Keratinocyte (primary cell): ENCODE measurements around the gene AP4M1. TPM values are rescaled to one million over a fixed set of nuclear protein-coding genes. Genes with fewer than 3 reads are reported as not detected.

Source experiments
- DNase-seq: peaks from one replicate; pipeline ENCODE4 v3.0.0-alpha.2; 2011; ENCODE audit warnings: low read depth, missing footprints, low spot score
- FAIRE-seq: peaks from 2 replicates; lab custom pipeline; 2011; peaks lifted over from hg19 to GRCh38; lab: Jason Lieb, UNC
- H2AFZ ChIP-seq: 2 replicates; pipeline ENCODE4 v1.6.0; 2012; ENCODE audit warnings: low read length, control low read depth, inconsistent platforms; ENCODE audit not compliant: control insufficient read depth
- H3K27ac ChIP-seq: 2 replicates; pipeline ENCODE4 v1.5.1; 2011; ENCODE audit warnings: low read length; ENCODE audit not compliant: control insufficient read depth, insufficient read depth
- H3K27me3 ChIP-seq: 3 replicates; pipeline ENCODE4 v1.6.0; 2011; ENCODE audit warnings: low read length; ENCODE audit not compliant: control insufficient read depth, insufficient read depth; ENCODE audit errors: extremely low read depth
- H3K36me3 ChIP-seq, 2 experiments: 2 replicates in 1 of 2; 3 replicates in 1 of 2; pipeline ENCODE4 v1.5.1; 2011; ENCODE audit warnings: low read length in 2 of 2, mild to moderate bottlenecking in 1 of 2; ENCODE audit not compliant: control insufficient read depth in 2 of 2, insufficient read depth in 2 of 2; ENCODE audit errors: extremely low read depth in 1 of 2
- H3K4me1 ChIP-seq: 3 replicates; pipeline ENCODE4 v1.5.1; 2011; ENCODE audit warnings: low read length; ENCODE audit not compliant: control insufficient read depth, insufficient read depth; ENCODE audit errors: extremely low read depth
- H3K4me2 ChIP-seq: 3 replicates; pipeline ENCODE4 v1.6.0; 2011; ENCODE audit warnings: low read depth, low read length; ENCODE audit not compliant: control insufficient read depth, insufficient read depth; ENCODE audit errors: extremely low read depth
- H3K4me3 ChIP-seq, 3 experiments: fragments of 200-600 bp in 1 of 3; sonication (generic) in 1 of 3; 2 replicates in 2 of 3; 3 replicates in 1 of 3; pipeline ENCODE4 v1.5.1; 2011 to 2016; ENCODE audit warnings: low read length in 3 of 3, mild to moderate bottlenecking in 3 of 3, control low read depth in 2 of 3, inconsistent platforms in 1 of 3, low read depth in 1 of 3, mixed read lengths in 1 of 3, mixed run types in 1 of 3, moderate library complexity in 1 of 3; ENCODE audit not compliant: control insufficient read depth in 2 of 3, insufficient read depth in 2 of 3; ENCODE audit errors: extremely low read depth in 1 of 3
- H3K79me2 ChIP-seq: 2 replicates; pipeline ENCODE4 v1.6.0; 2012; ENCODE audit warnings: low read length; ENCODE audit not compliant: control insufficient read depth, insufficient read depth
- H3K9ac ChIP-seq: 3 replicates; pipeline ENCODE4 v1.6.0; 2011; ENCODE audit warnings: low read length; ENCODE audit not compliant: control insufficient read depth, insufficient read depth; ENCODE audit errors: extremely low read depth
- H3K9me1 ChIP-seq: 3 replicates; pipeline ENCODE4 v1.6.0; 2011; ENCODE audit warnings: low read length; ENCODE audit not compliant: control insufficient read depth, insufficient read depth; ENCODE audit errors: extremely low read depth
- H3K9me3 ChIP-seq: 2 replicates; pipeline ENCODE4 v1.5.1; 2012; ENCODE audit warnings: low read depth, low read length; ENCODE audit not compliant: control insufficient read depth
- H4K20me1 ChIP-seq: 3 replicates; pipeline ENCODE4 v1.6.0; 2011; ENCODE audit warnings: low read length; ENCODE audit not compliant: control insufficient read depth, insufficient read depth; ENCODE audit errors: extremely low read depth
- EZH2 ChIP-seq: IDR thresholded peaks from one replicate; pipeline ENCODE4 v1.6.1; 2012; ENCODE audit warnings: inconsistent platforms, mild to moderate bottlenecking, low read length, moderate library complexity
- dilution Hi-C: fragments of 300-500 bp; cut with MboI; formaldehyde crosslinking; loops from one replicate; pipeline ENCODE4 v1.7.0; 2020; ENCODE audit warnings: low sequenced_read_pairs; ENCODE audit not compliant: extremely low pct_ligation_motif_present
- polyA plus RNA-seq, 5 experiments: library from polyadenylated mRNA; depleted of rRNA in 3 of 5; stranded (reverse) in 3 of 5; stranded (forward) in 1 of 5; unstranded in 1 of 5; fragments of >200 nt; gene quantifications; 1 replicate in 1 of 5; 2 replicates in 3 of 5; 3 replicates in 1 of 5; pipeline versions ENCODE4 v1.2.1 to v1.2.3, GENCODE V29; 2011 to 2012; ENCODE audit warnings: missing spikeins in 2 of 5, low read depth in 1 of 5, low replicate concordance in 1 of 5
- TF ChIP-seq, protein P1 (sequence below), 3 experiments: IDR thresholded peaks in 1 of 3; conservative IDR thresholded peaks in 1 of 3; optimal IDR thresholded peaks in 1 of 3; 2 replicates in 2 of 3; 3 replicates in 1 of 3; pipeline versions ENCODE3 to v1.5.1; 2011; ENCODE audit warnings: low read length in 3 of 3, mild to moderate bottlenecking in 3 of 3, moderate library complexity in 2 of 3, control low read depth in 1 of 3, inconsistent platforms in 1 of 3; ENCODE audit not compliant: insufficient read depth in 2 of 3; ENCODE audit errors: extremely low read depth in 1 of 3

The AP4M1 gene
- polyA plus RNA-seq, 1 donor (not counting 4 experiments of a cell fraction or from before 2014, with no cell fraction given) = 14.2 TPM

DNA sequence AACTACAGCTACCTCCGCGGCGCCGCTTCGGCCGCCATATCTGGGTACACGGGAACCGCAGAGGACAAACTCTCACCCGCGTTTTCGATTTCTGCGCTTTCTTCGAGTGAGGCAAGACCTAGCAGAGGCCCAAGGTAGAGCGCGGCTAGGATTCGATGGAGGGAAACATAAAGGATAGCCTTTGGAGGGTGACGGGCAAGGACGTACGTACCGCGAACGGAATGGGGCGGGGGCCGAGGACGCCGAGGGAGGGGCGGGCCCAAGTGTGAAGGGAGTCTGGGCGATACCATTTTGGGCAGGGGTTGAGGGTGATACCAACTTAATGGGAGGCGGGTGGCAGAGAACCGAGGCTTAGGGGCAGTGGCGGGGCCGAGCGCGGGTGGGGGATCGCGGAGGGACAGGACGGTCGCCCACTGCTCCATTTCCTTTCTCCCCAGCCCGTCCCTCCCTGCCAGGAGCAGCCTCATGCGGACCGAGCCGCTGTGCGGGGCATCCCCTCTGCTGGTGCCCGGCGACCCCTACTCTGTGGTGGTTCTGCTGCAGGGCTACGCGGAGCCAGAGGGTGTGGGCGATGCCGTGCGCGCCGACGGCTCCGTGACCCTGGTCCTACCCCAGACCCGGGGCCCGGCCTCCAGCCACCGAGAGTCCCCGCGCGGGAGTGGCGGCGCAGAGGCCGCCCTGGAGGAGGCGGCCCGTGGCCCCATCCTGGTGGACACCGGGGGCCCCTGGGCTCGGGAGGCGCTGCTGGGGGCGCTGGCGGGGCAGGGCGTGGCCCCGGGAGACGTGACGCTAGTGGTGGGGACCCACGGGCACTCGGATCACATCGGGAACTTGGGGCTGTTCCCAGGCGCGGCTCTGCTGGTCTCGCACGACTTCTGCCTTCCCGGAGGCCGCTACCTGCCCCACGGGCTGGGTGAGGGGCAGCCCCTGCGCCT, 25.8 kb downstream of the AP4M1 start, which contains the start of gene MBLAC1:
TSS of gene MBLAC1 (plus strand) at position 37 of the 935 bp plus-strand sequence. CDS start at position 466, 429 bp downstream.
- Histone ChIP-seq H3K4me2 (peak within 1 kb of the TSS; percentile 72), H3K27me3 (no peaks in the 10 kb centered on the region), H3K4me1 (peaks cover 10% of the 10 kb centered on the region), H4K20me1 (no peaks in the 10 kb centered on the region), H3K27ac (peak within 1 kb of the TSS; percentile 97), H3K79me2 (no peaks in the 10 kb centered on the region), H2AFZ (peak within 1 kb of the TSS; percentile 99), H3K36me3 (peaks cover 0 to 2% of the 10 kb centered on the region in 2 experiments), H3K9me1 (no peaks in the 10 kb centered on the region), H3K9me3 (no peaks in the 10 kb centered on the region), H3K4me3 (peak within 1 kb of the TSS; percentile 89 to 96 (median 94)), H3K9ac (peak within 1 kb of the TSS; percentile 97)
- FAIRE-seq (peak; percentile 9), DNase-seq (no peak)
- dilution Hi-C loops = no loop called here
- TF ChIP-seq EZH2 = no peak

DNA sequence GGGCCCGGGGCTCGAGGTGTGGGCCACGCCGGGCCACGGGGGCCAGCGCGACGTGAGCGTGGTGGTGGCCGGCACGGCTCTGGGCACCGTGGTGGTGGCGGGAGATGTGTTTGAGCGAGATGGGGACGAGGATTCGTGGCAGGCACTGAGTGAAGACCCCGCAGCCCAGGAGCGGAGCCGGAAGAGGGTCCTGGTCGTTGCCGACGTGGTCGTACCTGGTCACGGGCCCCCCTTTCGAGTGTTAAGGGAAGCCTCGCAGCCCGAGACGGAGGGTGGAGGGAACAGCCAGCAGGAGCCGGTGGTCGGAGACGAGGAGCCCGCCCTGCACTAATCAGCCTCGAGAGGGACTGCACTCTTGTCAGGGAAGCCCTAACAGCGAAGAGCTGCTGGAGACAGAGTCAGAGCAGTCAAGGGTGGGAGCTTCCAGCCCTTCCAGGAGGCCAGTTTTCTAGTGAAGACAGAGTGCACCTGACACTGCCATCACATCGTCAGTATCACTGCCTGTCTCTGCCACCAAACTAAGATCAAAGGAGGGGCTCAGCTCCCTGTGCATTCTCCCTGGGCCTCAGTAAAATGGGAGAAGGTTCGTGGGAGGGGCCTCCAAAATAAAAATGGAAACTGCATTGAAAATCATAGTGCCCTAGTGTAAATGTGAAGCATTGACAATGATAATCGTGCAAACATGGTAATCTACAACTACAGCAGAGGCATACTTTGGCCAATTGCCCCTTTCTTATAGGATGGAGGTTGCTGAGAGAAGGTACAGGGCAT, 26.6 kb downstream of the AP4M1 start:
- DNase-seq (no peak), FAIRE-seq (no peak)
- no peak for TF ChIP-seq EZH2
- TF ChIP-seq, protein P1, sequence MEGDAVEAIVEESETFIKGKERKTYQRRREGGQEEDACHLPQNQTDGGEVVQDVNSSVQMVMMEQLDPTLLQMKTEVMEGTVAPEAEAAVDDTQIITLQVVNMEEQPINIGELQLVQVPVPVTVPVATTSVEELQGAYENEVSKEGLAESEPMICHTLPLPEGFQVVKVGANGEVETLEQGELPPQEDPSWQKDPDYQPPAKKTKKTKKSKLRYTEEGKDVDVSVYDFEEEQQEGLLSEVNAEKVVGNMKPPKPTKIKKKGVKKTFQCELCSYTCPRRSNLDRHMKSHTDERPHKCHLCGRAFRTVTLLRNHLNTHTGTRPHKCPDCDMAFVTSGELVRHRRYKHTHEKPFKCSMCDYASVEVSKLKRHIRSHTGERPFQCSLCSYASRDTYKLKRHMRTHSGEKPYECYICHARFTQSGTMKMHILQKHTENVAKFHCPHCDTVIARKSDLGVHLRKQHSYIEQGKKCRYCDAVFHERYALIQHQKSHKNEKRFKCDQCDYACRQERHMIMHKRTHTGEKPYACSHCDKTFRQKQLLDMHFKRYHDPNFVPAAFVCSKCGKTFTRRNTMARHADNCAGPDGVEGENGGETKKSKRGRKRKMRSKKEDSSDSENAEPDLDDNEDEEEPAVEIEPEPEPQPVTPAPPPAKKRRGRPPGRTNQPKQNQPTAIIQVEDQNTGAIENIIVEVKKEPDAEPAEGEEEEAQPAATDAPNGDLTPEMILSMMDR (optimal IDR thresholded peaks at IDR 0.05 in 1 of 3, IDR thresholded peaks at IDR 0.05 in 1 of 3, conservative IDR thresholded peaks at IDR 0.05 in 1 of 3; ENCODE audit: extremely low read depth in 1 of 3, insufficient read depth in 2 of 3, low read length in 3 of 3) = no peak
- Histone ChIP-seq H3K4me2 (peak overlapping the region; percentile 72), H3K9ac (peak overlapping the region; percentile 97), H3K27me3 (no peaks in the 10 kb centered on the region), H3K9me3 (no peaks in the 10 kb centered on the region), H3K36me3 (peaks cover 0 to 2% of the 10 kb centered on the region in 2 experiments), H4K20me1 (no peaks in the 10 kb centered on the region), H3K4me3 (peak overlapping the region; percentile 89 to 96 (median 94)), H3K9me1 (no peaks in the 10 kb centered on the region), H2AFZ (peak overlapping the region; percentile 99), H3K27ac (no peak overlapping the region), H3K79me2 (no peaks in the 10 kb centered on the region), H3K4me1 (peaks cover 10% of the 10 kb centered on the region)
- dilution Hi-C loops = no loop called here
